NK-92 (cell line): Measurements from ENCODE around the gene HPCAL1.
"Not testable (repeated sequence)": the region's sequence is repeated elsewhere in the genome, so short reads cannot be mapped to it uniquely, and the experiment has no call there.

Source experiments
- DNase-seq: peaks from one replicate; lab custom pipeline; 2025; ENCODE audit not compliant: unreplicated experiment; lab: John Stamatoyannopoulos, UW

Gene HPCAL1

GRCh38 chr2:10452956-10453904 is 150.5 kb downstream of the HPCAL1 start:
- DNase-seq: no peak

- no peak for DNase-seq
Observed at GRCh38 chr2:10453905-10454298, 151.2 kb downstream of the HPCAL1 start.

- no peak for DNase-seq
Observed at GRCh38 chr2:10454505-10454904, 151.8 kb downstream of the HPCAL1 start.

GRCh38 chr2:10457195-10457594 is 154.5 kb downstream of the HPCAL1 start:
- not testable (repeated sequence) for DNase-seq

- DNase-seq: no peak
Observed at GRCh38 chr2:10457846-10458598, 155.3 kb downstream of the HPCAL1 start.

GRCh38 chr2:10460366-10460796 is 157.7 kb downstream of the HPCAL1 start:
- no peak for DNase-seq

- no peak for DNase-seq
Observed at GRCh38 chr2:10462178-10463083, 159.7 kb downstream of the HPCAL1 start.

- no peak for DNase-seq
Observed at GRCh38 chr2:10465910-10466309, 163.2 kb downstream of the HPCAL1 start.

- DNase-seq: no peak
Observed at GRCh38 chr2:10466801-10467200, 164.1 kb downstream of the HPCAL1 start.

GRCh38 chr2:10467401-10467800 is 164.7 kb downstream of the HPCAL1 start:
- DNase-seq: no peak

- no peak for DNase-seq
Observed at GRCh38 chr2:10469301-10469700, 166.6 kb downstream of the HPCAL1 start.

- no peak for DNase-seq
Observed at GRCh38 chr2:10469955-10470608, 167.4 kb downstream of the HPCAL1 start.

GRCh38 chr2:10471046-10471571 is 168.4 kb downstream of the HPCAL1 start:
- DNase-seq: no peak

GRCh38 chr2:10471955-10472354 is 169.3 kb downstream of the HPCAL1 start:
- DNase-seq: no peak

- DNase-seq: no peak
Observed at GRCh38 chr2:10473121-10473756, 170.5 kb downstream of the HPCAL1 start.

- no peak for DNase-seq
Observed at GRCh38 chr2:10475221-10475722, 172.6 kb downstream of the HPCAL1 start.

- DNase-seq: no peak
Observed at GRCh38 chr2:10475811-10476660, 173.3 kb downstream of the HPCAL1 start.

- no peak for DNase-seq
Observed at GRCh38 chr2:10476723-10477442, 174.2 kb downstream of the HPCAL1 start.
